Neutrophil (primary cell): ENCODE data around the gene PLOD2.

Experiments
- H3K27ac ChIP-seq: fragments of 200-600 bp; sonication (generic); 2 replicates; pipeline ENCODE4 v1.5.1; 2016; ENCODE audit warnings: mild to moderate bottlenecking, moderate library complexity
- H3K27me3 ChIP-seq: fragments of 200-600 bp; sonication (generic); 2 replicates; pipeline ENCODE4 v1.6.0; 2016; ENCODE audit warnings: mild to moderate bottlenecking
- H3K36me3 ChIP-seq: fragments of 200-600 bp; sonication (generic); 2 replicates; pipeline ENCODE4 v1.5.1; 2017
- H3K4me1 ChIP-seq, 2 experiments: fragments of 200-600 bp in 1 of 2; sonication (generic) in 1 of 2; 1 replicate in 1 of 2; 2 replicates in 1 of 2; pipeline versions ENCODE4 v1.5.1 to v1.6.1; 2013 to 2016; ENCODE audit warnings: low read depth in 1 of 2, low read length in 1 of 2, mild to moderate bottlenecking in 1 of 2, moderate library complexity in 1 of 2; ENCODE audit not compliant: control insufficient read depth in 1 of 2, insufficient read depth in 1 of 2
- H3K4me3 ChIP-seq, 2 experiments: fragments of 200-600 bp in 1 of 2; sonication (generic) in 1 of 2; 1 replicate in 1 of 2; 2 replicates in 1 of 2; pipeline ENCODE4 v1.5.1; 2013 to 2016; ENCODE audit warnings: low read depth in 1 of 2, low read length in 1 of 2, mild to moderate bottlenecking in 1 of 2, moderate library complexity in 1 of 2
- H3K9me3 ChIP-seq: fragments of 200-600 bp; sonication (generic); 2 replicates; pipeline ENCODE4 v1.5.1; 2016
- TF ChIP-seq, protein P1 (sequence below): fragments of 200-600 bp; sonication (generic); IDR thresholded peaks from 2 replicates; pipeline ENCODE4 v1.5.1; 2016; ENCODE audit warnings: antibody characterized with exemption

The PLOD2 gene

DNA sequence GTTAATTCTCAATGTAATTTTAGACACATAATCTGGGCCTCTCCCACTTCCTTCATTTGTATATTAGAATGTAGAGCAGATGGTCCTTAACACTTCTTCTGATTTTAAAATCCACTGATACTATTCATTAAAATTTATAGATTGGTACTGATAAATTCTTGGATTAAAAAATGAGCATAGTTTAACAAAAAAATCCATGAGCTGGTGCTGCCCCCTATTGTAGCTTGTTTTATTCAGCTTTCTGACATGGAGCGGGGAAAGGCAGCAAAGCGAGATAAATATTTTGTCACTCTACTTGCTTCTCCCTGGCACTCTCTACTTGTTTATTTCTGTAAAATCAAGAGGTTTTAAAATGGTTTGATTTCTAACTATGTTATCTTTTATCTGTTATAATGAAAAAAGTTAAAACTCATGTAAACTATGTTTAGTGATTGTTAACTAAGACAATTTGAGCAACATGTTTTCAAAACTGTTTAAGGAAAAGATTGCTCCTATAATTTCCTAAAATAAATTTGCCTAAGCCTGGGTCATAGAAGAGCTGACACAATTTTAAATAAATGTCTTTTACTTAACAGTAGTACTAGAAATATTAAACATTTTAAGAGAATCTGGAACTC, 26.5 kb upstream of the PLOD2 start:
- H3K4me3 ChIP-seq: no peak overlapping the region

GRCh38 chr3:146184241-146185015, 23.4 kb upstream of the PLOD2 start:
- Histone ChIP-seq H3K9me3 (no peaks in the 10 kb centered on the region), H3K4me1 (no peaks in the 10 kb centered on the region), H3K27me3 (no peaks in the 10 kb centered on the region), H3K36me3 (no peaks in the 10 kb centered on the region), H3K4me3 (no peak overlapping the region), H3K27ac (no peak overlapping the region)
- TF ChIP-seq, protein P1, sequence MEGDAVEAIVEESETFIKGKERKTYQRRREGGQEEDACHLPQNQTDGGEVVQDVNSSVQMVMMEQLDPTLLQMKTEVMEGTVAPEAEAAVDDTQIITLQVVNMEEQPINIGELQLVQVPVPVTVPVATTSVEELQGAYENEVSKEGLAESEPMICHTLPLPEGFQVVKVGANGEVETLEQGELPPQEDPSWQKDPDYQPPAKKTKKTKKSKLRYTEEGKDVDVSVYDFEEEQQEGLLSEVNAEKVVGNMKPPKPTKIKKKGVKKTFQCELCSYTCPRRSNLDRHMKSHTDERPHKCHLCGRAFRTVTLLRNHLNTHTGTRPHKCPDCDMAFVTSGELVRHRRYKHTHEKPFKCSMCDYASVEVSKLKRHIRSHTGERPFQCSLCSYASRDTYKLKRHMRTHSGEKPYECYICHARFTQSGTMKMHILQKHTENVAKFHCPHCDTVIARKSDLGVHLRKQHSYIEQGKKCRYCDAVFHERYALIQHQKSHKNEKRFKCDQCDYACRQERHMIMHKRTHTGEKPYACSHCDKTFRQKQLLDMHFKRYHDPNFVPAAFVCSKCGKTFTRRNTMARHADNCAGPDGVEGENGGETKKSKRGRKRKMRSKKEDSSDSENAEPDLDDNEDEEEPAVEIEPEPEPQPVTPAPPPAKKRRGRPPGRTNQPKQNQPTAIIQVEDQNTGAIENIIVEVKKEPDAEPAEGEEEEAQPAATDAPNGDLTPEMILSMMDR: no peak

More for the DNA sequence above, 26.5 kb upstream of the PLOD2 start:
- H3K9me3 ChIP-seq: no peaks in the 10 kb centered on the region
- no peaks in the 10 kb centered on the region for H3K27me3 ChIP-seq
- H3K4me1 ChIP-seq: no peaks in the 10 kb centered on the region
- TF ChIP-seq, protein P1: no peak
- no peaks in the 10 kb centered on the region for H3K36me3 ChIP-seq
- no peak overlapping the region for H3K27ac ChIP-seq

DNA sequence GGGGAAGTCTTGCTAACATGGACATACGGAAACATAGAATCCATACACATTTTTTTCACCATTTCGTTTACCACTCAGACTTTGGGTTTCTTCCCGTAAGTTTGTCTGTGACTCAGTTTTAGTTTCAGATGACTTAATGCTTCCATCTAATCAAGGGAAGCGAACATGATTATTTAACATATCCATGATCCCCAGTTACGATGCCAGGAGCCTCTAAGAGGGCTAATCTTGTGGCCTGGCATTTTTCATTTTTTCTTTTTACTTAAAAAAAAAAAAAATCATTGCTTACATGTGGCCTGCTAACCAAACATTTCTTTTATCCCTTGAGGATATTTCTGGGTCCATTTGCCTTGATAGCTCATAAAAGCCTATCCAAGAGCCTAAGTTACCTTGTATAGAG, 20.2 kb upstream of the PLOD2 start:
- no peaks in the 10 kb centered on the region for H3K4me1 ChIP-seq
- no peak overlapping the region for H3K27ac ChIP-seq
- no peaks in the 10 kb centered on the region for H3K36me3 ChIP-seq
- TF ChIP-seq, protein P1: no peak
- no peaks in the 10 kb centered on the region for H3K27me3 ChIP-seq
- no peak overlapping the region for H3K4me3 ChIP-seq
- no peaks in the 10 kb centered on the region for H3K9me3 ChIP-seq

DNA sequence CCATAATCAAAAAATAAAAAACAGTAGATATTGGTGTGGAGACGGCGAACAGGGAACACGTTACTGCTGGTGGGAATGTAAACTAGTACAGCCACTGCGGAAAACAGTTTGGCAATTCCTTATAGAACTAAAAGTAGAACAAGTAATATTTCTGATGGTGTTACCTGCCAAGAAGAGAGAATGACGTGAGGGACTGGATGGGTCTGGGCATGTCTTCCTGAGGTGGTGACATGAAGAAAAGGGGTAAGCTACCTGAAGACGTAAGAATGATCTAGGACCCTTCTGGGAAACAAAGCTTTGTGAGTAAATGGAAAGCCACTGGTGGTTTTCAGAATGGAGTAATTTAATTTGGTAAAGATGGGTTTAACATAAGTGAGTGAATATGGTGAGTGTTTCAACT, 19.4 kb upstream of the PLOD2 start:
- Histone ChIP-seq H3K27me3 (no peaks in the 10 kb centered on the region), H3K4me1 (no peaks in the 10 kb centered on the region), H3K27ac (no peak overlapping the region), H3K36me3 (no peaks in the 10 kb centered on the region), H3K4me3 (no peak overlapping the region), H3K9me3 (no peaks in the 10 kb centered on the region)
- TF ChIP-seq, protein P1: no peak

GRCh38 chr3:146178006-146178689, 17.2 kb upstream of the PLOD2 start:
- H3K9me3 ChIP-seq: no peaks in the 10 kb centered on the region
- TF ChIP-seq, protein P1: no peak
- no peak overlapping the region for H3K4me3 ChIP-seq
- H3K27me3 ChIP-seq: no peaks in the 10 kb centered on the region
- no peak overlapping the region for H3K27ac ChIP-seq
- H3K4me1 ChIP-seq: no peaks in the 10 kb centered on the region
- no peaks in the 10 kb centered on the region for H3K36me3 ChIP-seq
